RWPE1 (cell line): ENCODE data around the gene TPGS2.

Experiments
- CTCF ChIA-PET: fragments of 350-600 bp; sonication (Branson Sonifier 250); formaldehyde crosslinking; extraction: SDS; loops from one replicate; lab custom pipeline; 2021; lab: Yijun Ruan, JAX
- POLR2A ChIA-PET: fragments of 400-600 bp; formaldehyde crosslinking; extraction: SDS; loops from one replicate; lab custom pipeline; 2020; ENCODE audit warnings: antibody characterized with exemption; ENCODE audit not compliant: low non-redundant PET; lab: Yijun Ruan, JAX
- DNase-seq: peaks from one replicate; pipeline ENCODE4 v3.0.0; 2012; ENCODE audit warnings: low spot score
- H3K27ac ChIP-seq: fragments of 450-650 bp; 2 replicates; pipeline ENCODE4 v1.5.1; 2017
- TF ChIP-seq, protein P1 (sequence below): fragments of 450-650 bp; conservative IDR thresholded peaks from 2 replicates; pipeline ENCODE4 v1.5.1; 2017; ENCODE audit warnings: low read depth, mild to moderate bottlenecking

TPGS2 gene

DNA sequence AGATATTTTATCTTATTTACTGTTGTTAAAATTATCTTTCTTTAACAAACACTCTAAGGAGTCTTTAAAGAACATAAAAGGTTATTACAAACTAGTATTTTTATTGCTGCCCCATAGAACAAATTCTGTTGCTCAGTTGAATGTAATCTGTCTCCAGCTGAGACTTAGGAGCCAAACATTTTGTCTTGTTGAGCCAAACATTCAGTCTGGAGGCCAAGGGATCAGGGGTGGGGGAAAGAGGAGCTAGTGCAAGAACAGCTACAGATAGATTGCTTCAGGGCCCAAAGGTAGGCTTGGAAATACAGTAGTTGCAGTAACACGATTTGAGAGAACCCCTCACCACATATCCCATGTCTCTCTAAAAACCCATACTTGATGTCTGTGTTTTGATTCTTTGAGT, 51.2 kb downstream of the TPGS2 start:
- TF ChIP-seq, protein P1, sequence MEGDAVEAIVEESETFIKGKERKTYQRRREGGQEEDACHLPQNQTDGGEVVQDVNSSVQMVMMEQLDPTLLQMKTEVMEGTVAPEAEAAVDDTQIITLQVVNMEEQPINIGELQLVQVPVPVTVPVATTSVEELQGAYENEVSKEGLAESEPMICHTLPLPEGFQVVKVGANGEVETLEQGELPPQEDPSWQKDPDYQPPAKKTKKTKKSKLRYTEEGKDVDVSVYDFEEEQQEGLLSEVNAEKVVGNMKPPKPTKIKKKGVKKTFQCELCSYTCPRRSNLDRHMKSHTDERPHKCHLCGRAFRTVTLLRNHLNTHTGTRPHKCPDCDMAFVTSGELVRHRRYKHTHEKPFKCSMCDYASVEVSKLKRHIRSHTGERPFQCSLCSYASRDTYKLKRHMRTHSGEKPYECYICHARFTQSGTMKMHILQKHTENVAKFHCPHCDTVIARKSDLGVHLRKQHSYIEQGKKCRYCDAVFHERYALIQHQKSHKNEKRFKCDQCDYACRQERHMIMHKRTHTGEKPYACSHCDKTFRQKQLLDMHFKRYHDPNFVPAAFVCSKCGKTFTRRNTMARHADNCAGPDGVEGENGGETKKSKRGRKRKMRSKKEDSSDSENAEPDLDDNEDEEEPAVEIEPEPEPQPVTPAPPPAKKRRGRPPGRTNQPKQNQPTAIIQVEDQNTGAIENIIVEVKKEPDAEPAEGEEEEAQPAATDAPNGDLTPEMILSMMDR = no peak

DNA sequence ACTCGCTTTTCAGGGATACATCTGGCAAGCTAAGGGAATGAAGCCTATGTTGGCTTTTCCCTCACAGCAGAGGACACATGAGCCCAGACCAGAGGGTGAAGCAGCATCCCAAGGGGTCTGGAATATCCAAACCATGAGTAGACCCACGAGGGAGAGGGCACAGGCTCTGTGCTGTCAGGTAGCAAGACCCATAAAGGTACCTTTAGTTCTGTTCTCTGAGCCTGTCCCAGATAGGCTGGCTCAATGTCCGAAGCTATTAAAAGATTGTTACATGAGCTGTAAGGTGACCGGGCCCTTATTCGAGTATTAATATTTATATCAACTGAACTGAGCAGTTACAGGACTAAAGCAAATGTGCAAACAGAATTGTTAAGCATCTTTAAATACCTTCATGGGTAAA, 52.2 kb downstream of the TPGS2 start:
- CTCF ChIA-PET = no interaction called here
- TF ChIP-seq, protein P1 = no peak
- POLR2A ChIA-PET = no interaction called here
- no peak for DNase-seq
- H3K27ac ChIP-seq = no peak overlapping the region

More for the DNA sequence above, 51.2 kb downstream of the TPGS2 start:
- no peak overlapping the region for H3K27ac ChIP-seq
- no peak for DNase-seq
- POLR2A ChIA-PET = no interaction called here
- CTCF ChIA-PET = no interaction called here

DNA sequence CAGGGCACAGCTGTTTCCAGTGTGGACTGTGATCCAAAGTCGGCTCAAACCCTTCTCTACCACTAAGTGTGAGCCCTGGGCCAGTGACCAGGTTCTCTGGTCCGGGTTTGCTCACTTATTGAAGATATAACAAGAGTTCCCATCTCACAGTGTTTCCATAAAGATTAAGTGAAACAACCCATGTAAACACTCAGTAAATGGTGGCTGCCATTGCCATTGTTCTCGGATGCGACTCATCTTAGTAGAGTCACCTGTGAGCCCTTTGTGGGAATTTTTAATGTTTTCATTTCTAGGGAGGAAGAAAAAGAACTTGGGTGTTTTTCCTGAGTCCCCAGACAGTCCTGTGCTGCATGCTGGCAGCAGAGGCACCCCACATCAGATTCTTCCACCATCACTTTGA, 53.4 kb downstream of the TPGS2 start:
- CTCF ChIA-PET = interaction anchor here (0.6 kb wide), 1 partner anchor 13 kb away, joined by 3 read pairs; no protein-coding TSS in a partner anchor
- POLR2A ChIA-PET = no interaction called here
- no peak for DNase-seq
- H3K27ac ChIP-seq = no peak overlapping the region
- TF ChIP-seq, protein P1 = no peak

DNA sequence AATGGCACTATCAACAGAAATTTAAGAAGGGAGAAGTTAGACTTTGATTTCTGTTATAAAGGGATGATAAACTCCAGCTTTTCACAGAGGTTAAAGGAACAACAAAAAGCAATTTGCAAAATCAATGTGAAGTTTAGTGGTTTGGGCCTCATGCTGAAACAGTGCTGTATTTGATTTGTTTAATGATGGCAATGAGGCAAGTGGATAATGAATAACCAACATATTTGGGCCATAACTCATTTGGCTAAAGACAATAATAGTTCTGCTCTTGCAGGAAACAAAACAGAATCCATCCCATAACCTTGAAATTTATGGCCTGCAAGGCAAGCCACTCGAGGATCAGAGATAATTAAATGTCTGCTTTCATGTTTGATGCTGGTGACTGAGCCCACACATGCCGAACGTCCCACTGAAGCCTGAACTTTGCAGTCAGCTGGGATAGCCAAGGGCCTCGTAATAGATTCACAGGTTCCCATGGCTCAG, 56.5 kb downstream of the TPGS2 start:
- TF ChIP-seq, protein P1 = no peak
- DNase-seq = no peak
- ChIA-PET POLR2A (no interaction called here), CTCF (no interaction called here)
- H3K27ac ChIP-seq = no peak overlapping the region

DNA sequence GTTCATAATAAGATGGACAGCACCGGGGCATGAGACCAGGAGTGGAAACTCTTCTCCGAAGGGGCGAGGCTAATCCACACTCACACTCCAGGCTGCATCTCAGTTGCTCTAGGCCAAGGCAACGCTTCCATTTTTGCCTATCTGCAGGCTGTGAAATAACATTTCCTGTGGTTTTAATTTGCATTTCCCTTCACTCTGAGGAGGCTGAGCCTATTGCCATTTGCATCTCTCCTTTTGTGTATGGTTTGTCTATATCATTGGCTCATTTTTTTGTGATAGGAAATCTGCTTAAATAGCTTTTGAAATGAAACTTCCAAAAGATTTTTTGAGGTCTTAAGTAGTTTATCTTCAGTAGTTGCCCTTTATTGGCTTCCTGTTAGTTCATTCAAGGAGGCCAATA, 57.6 kb downstream of the TPGS2 start:
- TF ChIP-seq, protein P1 = no peak
- no peak for DNase-seq
- CTCF ChIA-PET = interaction anchor here (0.6 kb wide), 1 partner anchor 14 kb away, joined by 3 read pairs; no protein-coding TSS in a partner anchor
- POLR2A ChIA-PET = no interaction called here
- H3K27ac ChIP-seq = no peak overlapping the region

DNA sequence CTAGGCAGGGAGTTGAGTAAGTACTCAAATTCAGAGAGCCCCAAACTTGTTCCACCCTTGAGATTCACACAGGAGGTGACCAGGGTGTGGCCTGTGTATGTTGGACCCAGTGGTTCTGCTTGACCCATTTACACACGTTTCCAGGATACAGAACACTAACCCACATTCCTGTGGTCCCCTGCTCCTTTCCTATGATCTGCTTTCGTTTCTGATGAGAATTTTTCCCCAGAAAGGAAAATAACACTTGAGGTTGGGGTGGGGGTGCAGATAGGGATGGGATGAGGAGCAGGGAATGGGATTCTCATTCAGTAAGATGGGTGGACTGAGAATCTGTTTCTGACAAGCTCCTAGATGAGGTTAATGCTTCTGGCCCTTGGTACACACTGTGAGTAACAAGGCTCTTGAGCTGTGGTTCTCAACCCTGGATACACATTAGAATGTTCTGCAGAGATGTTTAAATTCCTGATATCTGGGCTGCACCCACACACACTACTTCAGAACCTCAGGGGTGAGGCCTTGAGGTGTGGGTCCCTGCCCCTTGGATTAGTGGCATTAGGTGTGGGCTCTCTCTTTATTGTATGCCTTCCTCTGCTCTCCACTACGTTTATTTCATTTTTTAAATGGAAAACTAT, 58.4 kb downstream of the TPGS2 start:
- POLR2A ChIA-PET = no interaction called here
- TF ChIP-seq, protein P1 = no peak
- no peak for DNase-seq
- CTCF ChIA-PET = interaction anchor here (0.7 kb wide), 2 partner anchors 508 to 959 kb away, joined by 3 to 6 read pairs; no protein-coding TSS in a partner anchor
- H3K27ac ChIP-seq = no peak overlapping the region
